ENCODE measurements around the gene PFN1. TPM values are rescaled to one million over a fixed set of nuclear protein-coding genes. Genes with fewer than 3 reads are reported as not detected.

PFN1 gene
- total and polyA plus RNA-seq, 3 donors from 2014 or later = 244 to 349 (median 257) TPM

DNA sequence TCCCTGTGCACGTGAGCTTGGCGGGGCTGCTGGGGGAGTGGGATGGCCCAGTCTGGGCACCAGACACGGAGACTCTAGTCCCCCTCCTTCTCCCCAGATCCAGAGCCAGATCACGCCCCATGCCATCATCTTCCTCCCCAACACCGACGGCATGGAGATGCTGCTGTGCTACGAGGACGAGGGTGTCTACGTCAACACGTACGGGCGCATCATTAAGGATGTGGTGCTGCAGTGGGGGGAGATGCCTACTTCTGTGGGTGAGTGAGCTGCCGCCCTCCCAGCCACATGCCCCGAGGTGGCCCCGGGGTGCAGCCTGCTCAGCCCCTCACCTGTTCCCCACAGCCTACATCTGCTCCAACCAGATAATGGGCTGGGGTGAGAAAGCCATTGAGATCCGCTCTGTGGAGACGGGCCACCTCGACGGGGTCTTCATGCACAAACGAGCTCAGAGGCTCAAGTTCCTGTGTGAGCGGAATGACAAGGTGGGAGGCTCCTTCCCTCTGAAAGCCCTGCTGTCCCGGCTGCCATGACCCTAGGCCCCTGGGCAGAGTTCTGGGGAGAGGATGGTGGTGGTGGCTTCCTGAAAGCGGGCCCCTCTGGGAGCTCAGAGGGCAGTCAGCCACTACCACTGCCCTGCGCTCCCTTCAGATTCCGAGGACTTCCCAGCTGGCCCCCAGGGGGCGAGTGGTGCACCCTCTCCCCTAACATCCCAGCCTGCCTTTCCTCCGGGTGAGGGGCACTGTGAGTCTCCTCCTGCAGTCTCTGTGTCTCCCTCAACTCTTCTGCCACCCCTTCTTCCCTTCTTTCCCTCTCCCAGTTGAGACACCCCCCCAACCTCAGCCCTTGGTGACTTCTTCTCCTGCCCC is 51.8 kb downstream of the PFN1 start:
- 88 to 92% methylated on average over 20 to 27 of the region's 27 CpGs for WGBS, 2 donors
- no peak overlapping the region for H3K27ac ChIP-seq
- TF ChIP-seq, protein P1, sequence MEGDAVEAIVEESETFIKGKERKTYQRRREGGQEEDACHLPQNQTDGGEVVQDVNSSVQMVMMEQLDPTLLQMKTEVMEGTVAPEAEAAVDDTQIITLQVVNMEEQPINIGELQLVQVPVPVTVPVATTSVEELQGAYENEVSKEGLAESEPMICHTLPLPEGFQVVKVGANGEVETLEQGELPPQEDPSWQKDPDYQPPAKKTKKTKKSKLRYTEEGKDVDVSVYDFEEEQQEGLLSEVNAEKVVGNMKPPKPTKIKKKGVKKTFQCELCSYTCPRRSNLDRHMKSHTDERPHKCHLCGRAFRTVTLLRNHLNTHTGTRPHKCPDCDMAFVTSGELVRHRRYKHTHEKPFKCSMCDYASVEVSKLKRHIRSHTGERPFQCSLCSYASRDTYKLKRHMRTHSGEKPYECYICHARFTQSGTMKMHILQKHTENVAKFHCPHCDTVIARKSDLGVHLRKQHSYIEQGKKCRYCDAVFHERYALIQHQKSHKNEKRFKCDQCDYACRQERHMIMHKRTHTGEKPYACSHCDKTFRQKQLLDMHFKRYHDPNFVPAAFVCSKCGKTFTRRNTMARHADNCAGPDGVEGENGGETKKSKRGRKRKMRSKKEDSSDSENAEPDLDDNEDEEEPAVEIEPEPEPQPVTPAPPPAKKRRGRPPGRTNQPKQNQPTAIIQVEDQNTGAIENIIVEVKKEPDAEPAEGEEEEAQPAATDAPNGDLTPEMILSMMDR (IDR thresholded peaks at IDR 0.05) = no peak
- TF ChIP-seq POLR2A (IDR thresholded peaks at IDR 0.05) = no peak
- intact Hi-C loops (cut with DNase I; ENCODE audit: low total_unique reads) = loop anchor here (10.0 kb wide), 1 partner anchor 192 kb away; the partner anchor contains the start of gene PELP1
- no peak overlapping the region for H3K4me3 ChIP-seq
- H3K36me3 ChIP-seq (ENCODE audit: low read depth, missing control alignments) = no peaks in the 10 kb centered on the region
- no peaks in the 10 kb centered on the region for H3K27me3 ChIP-seq
- peaks cover 3% of the 10 kb centered on the region for H3K4me1 ChIP-seq
- no peak for DNase-seq
- H3K9me3 ChIP-seq = no peaks in the 10 kb centered on the region

DNA sequence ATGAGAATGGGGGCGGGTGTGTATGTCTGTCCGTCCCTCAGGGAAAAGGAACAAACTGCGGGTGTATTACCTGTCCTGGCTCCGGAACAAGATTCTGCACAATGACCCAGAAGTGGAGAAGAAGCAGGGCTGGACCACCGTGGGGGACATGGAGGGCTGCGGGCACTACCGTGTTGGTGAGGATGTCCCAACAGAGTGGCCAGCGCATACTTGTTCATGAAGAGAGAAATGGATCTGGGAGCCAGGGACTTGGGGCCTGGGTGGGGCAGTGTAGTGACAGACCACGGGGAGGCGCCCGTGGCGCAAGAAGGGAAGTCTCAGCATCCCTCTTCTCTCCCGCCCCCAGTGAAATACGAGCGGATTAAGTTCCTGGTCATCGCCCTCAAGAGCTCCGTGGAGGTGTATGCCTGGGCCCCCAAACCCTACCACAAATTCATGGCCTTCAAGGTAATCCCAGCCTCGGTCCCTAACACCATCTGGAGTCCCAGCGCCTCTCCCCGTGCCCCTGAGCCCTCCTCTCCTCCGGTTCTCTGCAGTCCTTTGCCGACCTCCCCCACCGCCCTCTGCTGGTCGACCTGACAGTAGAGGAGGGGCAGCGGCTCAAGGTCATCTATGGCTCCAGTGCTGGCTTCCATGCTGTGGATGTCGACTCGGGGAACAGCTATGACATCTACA is 52.5 kb downstream of the PFN1 start:
- no peaks in the 10 kb centered on the region for H3K36me3 ChIP-seq (ENCODE audit: low read depth, missing control alignments)
- DNase-seq = no peak
- intact Hi-C loops (cut with DNase I; ENCODE audit: low total_unique reads) = loop anchor here (10.0 kb wide), 1 partner anchor 191 kb away; the partner anchor contains the start of gene PELP1
- no peaks in the 10 kb centered on the region for H3K27me3 ChIP-seq
- peaks cover 3% of the 10 kb centered on the region for H3K4me1 ChIP-seq
- H3K9me3 ChIP-seq = no peaks in the 10 kb centered on the region
- no peak overlapping the region for H3K27ac ChIP-seq
- no peak overlapping the region for H3K4me3 ChIP-seq
- 76 to 78% methylated on average over 24 to 27 of the region's 27 CpGs for WGBS, 2 donors
- TF ChIP-seq, protein P1 (IDR thresholded peaks at IDR 0.05) = no peak
- TF ChIP-seq POLR2A (IDR thresholded peaks at IDR 0.05) = no peak

Small RNAs within 50 kb of the gene (microRNA-seq; reads per million reads assigned to microRNA genes)
- gene MIR6864 (ENCODE audit: borderline number of aligned reads in 2 of 2, borderline replicate concordance in 1 of 2) = 0 reads per million in 2 donors
- 0 reads per million in 2 donors for gene MIR6865 (ENCODE audit: borderline number of aligned reads in 2 of 2, borderline replicate concordance in 1 of 2)

Small RNAs within 50 kb of the gene (small RNA-seq; reads per million reads assigned to genes)
- gene MIR6864 (0 reads per million in 2 donors), gene MIR6865 (0 reads per million in 2 donors)

Other genes starting within 250 kb of the PFN1 start
- gene PELP1, start 244.4 kb downstream of the PFN1 start, total RNA-seq = 10 to 100 TPM; 88.0 to 88.1 TPM
- 74.4 TPM for gene PELP1, start 244.4 kb downstream of the PFN1 start, polyA plus RNA-seq (ENCODE audit: insufficient read depth, low read depth, low replicate concordance)
- gene ARRB2, start 237.9 kb downstream of the PFN1 start, total RNA-seq = 10 to 100 TPM; 13.5 to 19.5 TPM
- 23.0 TPM for gene ARRB2, start 237.9 kb downstream of the PFN1 start, polyA plus RNA-seq (ENCODE audit: insufficient read depth, low read depth, low replicate concordance)
- gene MED11, start 217.1 kb downstream of the PFN1 start, total RNA-seq = 10 to 100 TPM; 28.7 to 33.7 TPM
- gene MED11, start 217.1 kb downstream of the PFN1 start, polyA plus RNA-seq (ENCODE audit: insufficient read depth, low read depth, low replicate concordance) = 24.6 TPM
- gene ZMYND15, start 208.7 kb downstream of the PFN1 start, total RNA-seq = 10 to 100 TPM; 23.7 to 25.2 TPM
- 78.7 TPM for gene ZMYND15, start 208.7 kb downstream of the PFN1 start, polyA plus RNA-seq (ENCODE audit: insufficient read depth, low read depth, low replicate concordance)
- 100 to 1,000 TPM in 1 of 2 donors, 10 to 100 TPM in 1; 53.0 to 172 TPM for gene CXCL16, start 208.6 kb downstream of the PFN1 start, total RNA-seq
- 201 TPM for gene CXCL16, start 208.6 kb downstream of the PFN1 start, polyA plus RNA-seq (ENCODE audit: insufficient read depth, low read depth, low replicate concordance)
- gene TM4SF5, start 176.6 kb downstream of the PFN1 start, total RNA-seq = 1 to 10 TPM in 1 of 2 donors, not detected in 1; 1.5 TPM
- gene TM4SF5, start 176.6 kb downstream of the PFN1 start, polyA plus RNA-seq (ENCODE audit: insufficient read depth, low read depth, low replicate concordance) = not detected
- 1 to 10 TPM in 1 of 2 donors, under 1 TPM in 1; 0.62 to 1.3 TPM for gene VMO1, start 162.2 kb downstream of the PFN1 start, total RNA-seq
- 0.98 TPM for gene VMO1, start 162.2 kb downstream of the PFN1 start, polyA plus RNA-seq (ENCODE audit: insufficient read depth, low read depth, low replicate concordance)
- not detected for gene GLTPD2, start 159.6 kb downstream of the PFN1 start, total RNA-seq
- gene GLTPD2, start 159.6 kb downstream of the PFN1 start, polyA plus RNA-seq (ENCODE audit: insufficient read depth, low read depth, low replicate concordance) = not detected
- gene PSMB6, start 152.4 kb downstream of the PFN1 start, total RNA-seq = 100 to 1,000 TPM; 101 to 138 TPM
- gene PSMB6, start 152.4 kb downstream of the PFN1 start, polyA plus RNA-seq (ENCODE audit: insufficient read depth, low read depth, low replicate concordance) = 191 TPM
- gene PLD2, start 141.4 kb downstream of the PFN1 start, total RNA-seq = 10 to 100 TPM; 17.5 to 31.2 TPM
- gene PLD2, start 141.4 kb downstream of the PFN1 start, polyA plus RNA-seq (ENCODE audit: insufficient read depth, low read depth, low replicate concordance) = 11.0 TPM
- 100 to 1,000 TPM; 135 to 142 TPM for gene MINK1, start 115.2 kb downstream of the PFN1 start, total RNA-seq
- 77.4 TPM for gene MINK1, start 115.2 kb downstream of the PFN1 start, polyA plus RNA-seq (ENCODE audit: insufficient read depth, low read depth, low replicate concordance)
- gene C17orf107, start 49.0 kb downstream of the PFN1 start, total RNA-seq = 1 to 10 TPM; 2.8 to 4.1 TPM
- gene C17orf107, start 49.0 kb downstream of the PFN1 start, polyA plus RNA-seq (ENCODE audit: insufficient read depth, low read depth, low replicate concordance) = 1.5 TPM
- 1 to 10 TPM; 1.4 to 2.6 TPM for gene CHRNE, start 45.4 kb downstream of the PFN1 start, total RNA-seq
- 1.4 TPM for gene CHRNE, start 45.4 kb downstream of the PFN1 start, polyA plus RNA-seq (ENCODE audit: insufficient read depth, low read depth, low replicate concordance)
- under 1 TPM; 0.12 to 0.47 TPM for gene GP1BA, start 16.3 kb downstream of the PFN1 start, total RNA-seq
- gene GP1BA, start 16.3 kb downstream of the PFN1 start, polyA plus RNA-seq (ENCODE audit: insufficient read depth, low read depth, low replicate concordance) = 0.88 TPM
- 10 to 100 TPM; 23.7 to 25.9 TPM for gene SLC25A11, start 8.5 kb downstream of the PFN1 start, total RNA-seq
- 24.3 TPM for gene SLC25A11, start 8.5 kb downstream of the PFN1 start, polyA plus RNA-seq (ENCODE audit: insufficient read depth, low read depth, low replicate concordance)
- 100 to 1,000 TPM; 110 to 111 TPM for gene RNF167, start 8.3 kb downstream of the PFN1 start, total RNA-seq
- gene RNF167, start 8.3 kb downstream of the PFN1 start, polyA plus RNA-seq (ENCODE audit: insufficient read depth, low read depth, low replicate concordance) = 211 TPM
- gene ENO3, start 2.6 kb upstream of the PFN1 start, total RNA-seq = 10 to 100 TPM; 16.4 to 17.2 TPM
- gene ENO3, start 2.6 kb upstream of the PFN1 start, polyA plus RNA-seq (ENCODE audit: insufficient read depth, low read depth, low replicate concordance) = 29.9 TPM
- 10 to 100 TPM; 54.9 to 66.1 TPM for gene SPAG7, start 19.3 kb upstream of the PFN1 start, total RNA-seq
- gene SPAG7, start 19.3 kb upstream of the PFN1 start, polyA plus RNA-seq (ENCODE audit: insufficient read depth, low read depth, low replicate concordance) = 79.5 TPM
- gene CAMTA2, start 39.1 kb upstream of the PFN1 start, total RNA-seq = 10 to 100 TPM; 22.4 to 51.3 TPM
- gene CAMTA2, start 39.1 kb upstream of the PFN1 start, polyA plus RNA-seq (ENCODE audit: insufficient read depth, low read depth, low replicate concordance) = 59.3 TPM
- 10 to 100 TPM; 32.6 to 53.0 TPM for gene INCA1, start 49.0 kb upstream of the PFN1 start, total RNA-seq
- 64.4 TPM for gene INCA1, start 49.0 kb upstream of the PFN1 start, polyA plus RNA-seq (ENCODE audit: insufficient read depth, low read depth, low replicate concordance)
- gene KIF1C, start 49.4 kb upstream of the PFN1 start, total RNA-seq = 10 to 100 TPM; 51.1 to 54.1 TPM
- 79.9 TPM for gene KIF1C, start 49.4 kb upstream of the PFN1 start, polyA plus RNA-seq (ENCODE audit: insufficient read depth, low read depth, low replicate concordance)
- gene SLC52A1, start 86.9 kb upstream of the PFN1 start, total RNA-seq = 1 to 10 TPM in 1 of 2 donors, under 1 TPM in 1; 0.99 to 1.7 TPM
- 0.50 TPM for gene SLC52A1, start 86.9 kb upstream of the PFN1 start, polyA plus RNA-seq (ENCODE audit: insufficient read depth, low read depth, low replicate concordance)
- 1 to 10 TPM; 6.4 to 7.2 TPM for gene ZFP3, start 129.9 kb upstream of the PFN1 start, total RNA-seq
- gene ZFP3, start 129.9 kb upstream of the PFN1 start, polyA plus RNA-seq (ENCODE audit: insufficient read depth, low read depth, low replicate concordance) = 4.6 TPM
- gene ZNF232, start 163.3 kb upstream of the PFN1 start, total RNA-seq = 10 to 100 TPM in 1 of 2 donors, 1 to 10 TPM in 1; 8.6 to 21.7 TPM
- gene ZNF232, start 163.3 kb upstream of the PFN1 start, polyA plus RNA-seq (ENCODE audit: insufficient read depth, low read depth, low replicate concordance) = 14.4 TPM
- 10 to 100 TPM; 25.1 to 50.4 TPM for gene USP6, start 167.5 kb upstream of the PFN1 start, total RNA-seq
- 19.3 TPM for gene USP6, start 167.5 kb upstream of the PFN1 start, polyA plus RNA-seq (ENCODE audit: insufficient read depth, low read depth, low replicate concordance)
- gene ZNF594, start 243.3 kb upstream of the PFN1 start, total RNA-seq = 10 to 100 TPM; 31.3 to 41.3 TPM
- gene ZNF594, start 243.3 kb upstream of the PFN1 start, polyA plus RNA-seq (ENCODE audit: insufficient read depth, low read depth, low replicate concordance) = 5.8 TPM

Measured in testis (tissue), 3 donors.